Measurements from ENCODE around the gene TARBP2. TPM values are rescaled to one million over a fixed set of nuclear protein-coding genes. Genes with fewer than 3 reads are reported as not detected.

TARBP2 gene
- polyA plus RNA-seq, 1 of the 3 experiments (the other 2 are of a cell fraction), result 57.8 TPM

DNA sequence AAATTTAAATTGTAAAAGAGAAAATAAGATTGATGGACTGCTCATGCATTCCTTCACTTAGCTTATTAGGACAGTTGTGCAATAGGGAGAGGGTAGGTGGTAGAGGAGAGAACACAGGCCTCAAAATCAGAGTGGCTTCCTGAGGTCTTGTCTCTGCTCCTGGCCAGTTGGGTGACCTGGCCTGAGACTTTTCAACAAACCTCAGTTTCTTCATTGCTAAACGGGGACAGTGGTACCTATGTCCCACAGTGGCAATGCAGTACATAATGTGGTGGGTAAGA, 4.4 kb upstream of the TARBP2 start:
- TF ChIP-seq ZBTB33 (IDR thresholded peaks at IDR 0.05; ENCODE audit: borderline replicate concordance, low read depth) (no peak), RCOR1 (IDR thresholded peaks at IDR 0.05; ENCODE audit: low read length) (no peak), CHD2 (IDR thresholded peaks at IDR 0.05; ENCODE audit: low read length, partially characterized antibody) (no peak), MEF2A (IDR thresholded peaks at IDR 0.05; ENCODE audit: borderline replicate concordance, low read depth) (no peak), SIN3A (IDR thresholded peaks at IDR 0.05; ENCODE audit: borderline replicate concordance, low read depth, low read length) (no peak), GATA2 (CRISPR knock-in tag; IDR thresholded peaks at IDR 0.05) (no peak), USF1 (IDR thresholded peaks at IDR 0.05; ENCODE audit: borderline replicate concordance, low read depth) (no peak), TCF12 (IDR thresholded peaks at IDR 0.05) (no peak), TEAD4 (IDR thresholded peaks at IDR 0.05; ENCODE audit: borderline replicate concordance, insufficient read depth) (no peak), RFX5 (IDR thresholded peaks at IDR 0.05; ENCODE audit: low read length) (no peak), MXI1 (IDR thresholded peaks at IDR 0.05; ENCODE audit: low read depth, low read length) (no peak), SMC3 (IDR thresholded peaks at IDR 0.05; ENCODE audit: low read depth, low read length) (no peak), NFIC (IDR thresholded peaks at IDR 0.05; ENCODE audit: borderline replicate concordance) (no peak), ELF1 (IDR thresholded peaks at IDR 0.05) (no peak)
- TF ChIP-seq, protein P1, sequence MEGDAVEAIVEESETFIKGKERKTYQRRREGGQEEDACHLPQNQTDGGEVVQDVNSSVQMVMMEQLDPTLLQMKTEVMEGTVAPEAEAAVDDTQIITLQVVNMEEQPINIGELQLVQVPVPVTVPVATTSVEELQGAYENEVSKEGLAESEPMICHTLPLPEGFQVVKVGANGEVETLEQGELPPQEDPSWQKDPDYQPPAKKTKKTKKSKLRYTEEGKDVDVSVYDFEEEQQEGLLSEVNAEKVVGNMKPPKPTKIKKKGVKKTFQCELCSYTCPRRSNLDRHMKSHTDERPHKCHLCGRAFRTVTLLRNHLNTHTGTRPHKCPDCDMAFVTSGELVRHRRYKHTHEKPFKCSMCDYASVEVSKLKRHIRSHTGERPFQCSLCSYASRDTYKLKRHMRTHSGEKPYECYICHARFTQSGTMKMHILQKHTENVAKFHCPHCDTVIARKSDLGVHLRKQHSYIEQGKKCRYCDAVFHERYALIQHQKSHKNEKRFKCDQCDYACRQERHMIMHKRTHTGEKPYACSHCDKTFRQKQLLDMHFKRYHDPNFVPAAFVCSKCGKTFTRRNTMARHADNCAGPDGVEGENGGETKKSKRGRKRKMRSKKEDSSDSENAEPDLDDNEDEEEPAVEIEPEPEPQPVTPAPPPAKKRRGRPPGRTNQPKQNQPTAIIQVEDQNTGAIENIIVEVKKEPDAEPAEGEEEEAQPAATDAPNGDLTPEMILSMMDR (IDR thresholded peaks at IDR 0.05), result no peak
- Histone ChIP-seq H4K20me1 (ENCODE audit: insufficient read depth) (no peaks in the 10 kb centered on the region), H3K9me2 (no peaks in the 10 kb centered on the region), H2AFZ (ENCODE audit: low read depth) (no peak overlapping the region), H3K27me3 (ENCODE audit: insufficient read depth) (no peaks in the 10 kb centered on the region), H3K4me1 (ENCODE audit: control insufficient read depth in 1 of 2, insufficient read depth in 2 of 2, low read depth in 1 of 2, low read length in 1 of 2) (peaks cover 24 to 45% of the 10 kb centered on the region in 2 experiments), H3K79me2 (ENCODE audit: insufficient read depth) (peaks cover 43% of the 10 kb centered on the region), H3K9ac (no peak overlapping the region), H3K27ac (ENCODE audit: low read depth in 2 of 2, low read length in 1 of 2) (no peak overlapping the region; a peak in 2 of 4 replicates), H3K36me3 (replicated peaks in 1 of 2; ENCODE audit: control insufficient read depth in 1 of 2, insufficient read depth in 2 of 2, low read length in 1 of 2) (peaks cover 3 to 5% of the 10 kb centered on the region in 2 experiments), H3K9me3 (no peaks in the 10 kb centered on the region), H3K4me3 (ENCODE audit: low read depth in 2 of 2, low read length in 1 of 2) (no peak overlapping the region), H3K4me2 (peak overlapping the region; percentile 15), H3F3A (replicated peaks; ENCODE audit: insufficient read depth) (peaks cover 27% of the 10 kb centered on the region)
- POLR2A ChIA-PET, result no interaction called here
- DNase-seq, result no peak
- WGBS (ENCODE audit: low lambda C conversion rate), result 75% methylated on average over 1 of the region's 1 CpG
- CTCF ChIA-PET, result interaction anchor here (1.4 to 1.7 kb wide), 2 partner anchors 11 to 151 kb away, joined by 4 to 5 read pairs; no protein-coding TSS in a partner anchor

Measured in SK-N-SH (cell line).